Trophoblast cell (in vitro differentiated cells and primary cell): Measurements from ENCODE around the gene LRP1B.

Source experiments
- DNase-seq, 2 donors: peaks; one replicate each; pipeline ENCODE4 v3.0.0-alpha.2; 2016
- H2AFZ ChIP-seq: 2 replicates; pipeline ENCODE4 v1.6.1; 2013; ENCODE audit warnings: low read length, moderate library complexity, mild to moderate bottlenecking; ENCODE audit not compliant: insufficient read depth, poor library complexity
- H2AK5ac ChIP-seq: 2 replicates; pipeline ENCODE4 v1.6.1; 2013; ENCODE audit warnings: mild to moderate bottlenecking, low read length
- H2BK120ac ChIP-seq: 2 replicates; pipeline ENCODE4 v1.6.1; 2013; ENCODE audit warnings: low read length, mild to moderate bottlenecking, moderate library complexity; ENCODE audit not compliant: insufficient read depth, poor library complexity
- H2BK12ac ChIP-seq: 2 replicates; pipeline ENCODE4 v1.6.1; 2013; ENCODE audit warnings: mild to moderate bottlenecking, low read length, moderate library complexity
- H2BK5ac ChIP-seq: 2 replicates; pipeline ENCODE4 v1.6.1; 2013; ENCODE audit warnings: low read length, low read depth, moderate library complexity, mild to moderate bottlenecking; ENCODE audit not compliant: poor library complexity
- H3K14ac ChIP-seq: 2 replicates; pipeline ENCODE4 v1.6.1; 2013; ENCODE audit warnings: mild to moderate bottlenecking, low read length
- H3K18ac ChIP-seq: 2 replicates; pipeline ENCODE4 v1.6.1; 2013; ENCODE audit warnings: mild to moderate bottlenecking, low read length
- H3K23ac ChIP-seq: 2 replicates; pipeline ENCODE4 v1.6.1; 2013; ENCODE audit warnings: low read length
- H3K27ac ChIP-seq: 2 replicates; pipeline ENCODE4 v1.5.1; 2013; ENCODE audit warnings: low read depth, mild to moderate bottlenecking, inconsistent platforms, low read length, moderate library complexity
- H3K27me3 ChIP-seq: 2 replicates; pipeline ENCODE4 v1.6.1; 2013; ENCODE audit warnings: inconsistent platforms, mild to moderate bottlenecking, low read length, moderate library complexity; ENCODE audit not compliant: insufficient read depth
- H3K36me3 ChIP-seq, 2 experiments: 1 replicate in 1 of 2; 2 replicates in 1 of 2; pipeline ENCODE4 v1.6.1; 2013; ENCODE audit warnings: low read length in 2 of 2, mild to moderate bottlenecking in 2 of 2, moderate library complexity in 1 of 2; ENCODE audit not compliant: insufficient read depth in 2 of 2, control insufficient read depth in 1 of 2
- H3K4ac ChIP-seq: 2 replicates; pipeline ENCODE4 v1.6.1; 2013; ENCODE audit warnings: low read depth, mild to moderate bottlenecking, low read length, moderate library complexity
- H3K4me1 ChIP-seq, 2 experiments: 1 replicate in 1 of 2; 2 replicates in 1 of 2; pipeline ENCODE4 v1.6.1; 2013; ENCODE audit warnings: low read length in 2 of 2, mild to moderate bottlenecking in 2 of 2, moderate library complexity in 1 of 2; ENCODE audit not compliant: insufficient read depth in 2 of 2, control insufficient read depth in 1 of 2
- H3K4me2 ChIP-seq: 2 replicates; pipeline ENCODE4 v1.6.1; 2013; ENCODE audit warnings: inconsistent platforms, mild to moderate bottlenecking, low read length, moderate library complexity
- H3K4me3 ChIP-seq: 2 replicates; pipeline ENCODE4 v1.5.1; 2013; ENCODE audit warnings: mild to moderate bottlenecking, low read depth, low read length, inconsistent platforms
- H3K79me1 ChIP-seq: one replicate; pipeline ENCODE4 v1.6.1; 2013; ENCODE audit warnings: low read length
- H3K79me2 ChIP-seq: 2 replicates; pipeline ENCODE4 v1.6.1; 2013; ENCODE audit warnings: low read length, mild to moderate bottlenecking; ENCODE audit not compliant: control insufficient read depth, insufficient read depth, poor library complexity
- H3K9ac ChIP-seq: 2 replicates; pipeline ENCODE4 v1.6.1; 2013; ENCODE audit warnings: mild to moderate bottlenecking, low read length
- H3K9me3 ChIP-seq: 2 replicates; pipeline ENCODE4 v1.6.1; 2013; ENCODE audit warnings: low read depth, mild to moderate bottlenecking, control low read depth, inconsistent platforms, low read length; ENCODE audit not compliant: insufficient read depth
- H4K12ac ChIP-seq: 2 replicates; pipeline ENCODE4 v1.6.1; 2013; ENCODE audit warnings: low read depth, mild to moderate bottlenecking, low read length, moderate library complexity
- H4K8ac ChIP-seq: 2 replicates; pipeline ENCODE4 v1.6.1; 2013; ENCODE audit warnings: low read depth, mild to moderate bottlenecking, low read length, moderate library complexity
- H4K91ac ChIP-seq: one replicate; pipeline ENCODE4 v1.6.1; 2013; ENCODE audit warnings: low read depth, mild to moderate bottlenecking, low read length, moderate library complexity
- WGBS: extraction: QIAGEN DNeasy Blood & Tissue Kit; methylation state at CpG from one replicate; pipeline ENCODE4 v1.1.7; 2013; ENCODE audit warnings: missing lambda C conversion rate; ENCODE audit not compliant: insufficient read length, insufficient coverage; ENCODE audit errors: extremely low coverage; 5-methylcytosine and 5-hydroxymethylcytosine counted together

The LRP1B gene

DNA sequence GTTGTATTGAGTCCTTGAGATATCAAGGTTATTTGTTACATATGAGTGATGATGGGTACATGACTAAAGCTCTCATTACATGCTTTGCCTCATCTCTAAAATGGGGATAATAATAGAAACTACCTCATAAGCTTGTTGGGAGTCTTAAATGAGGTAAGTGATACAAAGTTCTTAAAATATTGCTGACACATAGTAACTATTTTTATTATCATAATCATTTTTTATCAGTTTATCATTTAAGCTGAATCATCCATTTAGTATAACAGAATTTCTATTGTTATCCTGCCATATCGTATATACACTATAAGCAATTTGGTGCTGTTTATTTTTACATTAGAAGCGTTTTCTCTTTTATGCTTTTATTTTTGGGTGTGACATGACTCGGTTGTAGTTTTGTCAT, 871.1 kb downstream of the LRP1B start:
- Histone ChIP-seq H3K9ac (no peak overlapping the region), H3K4me3 (no peak overlapping the region), H3K9me3 (no peaks in the 10 kb centered on the region), H2BK5ac (no peak overlapping the region), H4K8ac (no peak overlapping the region), H3K4me1 (no peaks in the 10 kb centered on the region), H2BK120ac (no peak overlapping the region), H3K36me3 (no peaks in the 10 kb centered on the region), H3K4me2 (no peak overlapping the region), H2AFZ (no peak overlapping the region), H4K12ac (no peak overlapping the region), H3K18ac (no peak overlapping the region), H3K23ac (no peak overlapping the region), H3K79me2 (no peaks in the 10 kb centered on the region), H3K4ac (no peak overlapping the region), H2BK12ac (no peak overlapping the region), H2AK5ac (no peak overlapping the region), H3K27ac (no peak overlapping the region), H4K91ac (no peak overlapping the region), H3K14ac (no peak overlapping the region), H3K79me1 (no peaks in the 10 kb centered on the region), H3K27me3 (no peaks in the 10 kb centered on the region)
- no peak for DNase-seq
- no CpG with 5 or more reads among the region's 3 CpGs for WGBS

DNA sequence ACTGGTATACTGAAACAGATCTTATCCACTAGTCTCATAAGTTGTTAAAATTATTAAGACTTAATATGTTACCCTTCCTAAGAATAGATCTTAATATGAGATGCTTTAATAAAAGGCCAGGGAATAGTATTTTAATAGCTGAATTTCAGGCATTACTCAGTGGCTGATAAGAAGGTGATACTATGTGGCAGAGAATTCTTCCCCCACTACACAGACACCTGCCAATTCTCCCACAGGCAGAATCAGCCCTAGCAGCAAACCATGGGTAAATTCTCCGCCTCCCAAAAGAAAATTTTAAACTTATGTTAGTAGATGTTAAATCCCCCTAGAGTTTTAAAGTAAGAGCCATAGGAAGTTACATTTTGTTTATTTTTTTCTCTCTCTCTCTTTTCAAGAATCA, 888.8 kb downstream of the LRP1B start:
- Histone ChIP-seq H3K18ac (no peak overlapping the region), H2AFZ (no peak overlapping the region), H2BK120ac (no peak overlapping the region), H3K79me1 (no peaks in the 10 kb centered on the region), H3K23ac (no peak overlapping the region), H3K9me3 (no peaks in the 10 kb centered on the region), H3K4me2 (no peak overlapping the region), H3K4ac (no peak overlapping the region), H3K79me2 (no peaks in the 10 kb centered on the region), H3K4me1 (no peaks in the 10 kb centered on the region), H3K27me3 (no peaks in the 10 kb centered on the region), H2AK5ac (no peak overlapping the region), H3K36me3 (no peaks in the 10 kb centered on the region), H4K91ac (no peak overlapping the region), H2BK12ac (no peak overlapping the region), H3K4me3 (no peak overlapping the region), H3K14ac (no peak overlapping the region), H4K12ac (no peak overlapping the region), H2BK5ac (no peak overlapping the region), H4K8ac (no peak overlapping the region), H3K27ac (no peak overlapping the region), H3K9ac (no peak overlapping the region)
- WGBS: no CpG with 5 or more reads among the region's 1 CpG
- DNase-seq: no peak

DNA sequence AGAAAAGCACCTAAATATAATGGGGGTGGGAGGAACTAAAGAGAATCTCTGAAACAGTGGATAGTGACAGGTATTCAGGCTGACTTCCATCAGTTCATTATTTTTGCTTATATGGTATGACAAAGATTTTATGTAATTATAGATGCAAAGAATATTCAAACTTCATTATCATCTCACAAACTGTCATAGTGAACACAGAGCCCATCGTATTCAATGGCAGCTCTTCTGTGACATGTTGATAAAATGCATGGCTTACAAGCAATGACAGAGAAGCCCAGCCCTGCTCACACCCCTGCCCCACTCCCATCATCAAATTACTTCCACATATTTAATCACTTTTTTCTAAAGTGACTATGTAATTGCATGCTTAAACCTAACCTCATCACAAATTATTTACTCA, 904.3 kb downstream of the LRP1B start:
- Histone ChIP-seq H3K79me2 (no peaks in the 10 kb centered on the region), H3K79me1 (no peaks in the 10 kb centered on the region), H3K4ac (no peak overlapping the region), H4K8ac (no peak overlapping the region), H3K27me3 (no peaks in the 10 kb centered on the region), H4K91ac (no peak overlapping the region), H3K4me3 (no peak overlapping the region), H3K4me2 (no peak overlapping the region), H3K9ac (no peak overlapping the region), H3K14ac (no peak overlapping the region), H2AK5ac (no peak overlapping the region), H2AFZ (no peak overlapping the region), H2BK5ac (no peak overlapping the region), H3K23ac (no peak overlapping the region), H2BK12ac (no peak overlapping the region), H2BK120ac (no peak overlapping the region), H3K36me3 (no peaks in the 10 kb centered on the region), H4K12ac (no peak overlapping the region), H3K4me1 (no peaks in the 10 kb centered on the region), H3K18ac (no peak overlapping the region), H3K27ac (no peak overlapping the region), H3K9me3 (no peaks in the 10 kb centered on the region)
- no CpG with 5 or more reads among the region's 1 CpG for WGBS
- no peak for DNase-seq

DNA sequence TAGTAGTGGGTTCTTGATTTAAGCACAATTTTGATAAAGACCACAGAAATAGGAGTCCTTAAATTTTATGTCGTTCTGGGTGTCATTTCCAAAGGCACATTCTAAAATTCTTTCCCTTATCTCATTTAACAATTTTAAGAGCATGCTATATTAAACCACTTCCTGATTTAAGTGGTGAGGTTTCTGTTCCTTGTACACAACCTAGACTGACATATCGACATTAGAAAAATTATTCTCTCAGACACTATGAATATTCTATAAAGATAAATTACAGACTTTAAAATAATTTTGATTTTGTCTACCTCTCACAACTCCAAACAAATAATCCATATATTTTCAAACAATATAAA, 923.8 kb downstream of the LRP1B start:
- H3K27me3 ChIP-seq: no peaks in the 10 kb centered on the region
- no peak overlapping the region for H3K18ac ChIP-seq
- no peak overlapping the region for H2AFZ ChIP-seq
- H3K27ac ChIP-seq: no peak overlapping the region
- H3K14ac ChIP-seq: no peak overlapping the region
- H4K12ac ChIP-seq: no peak overlapping the region
- H3K4me3 ChIP-seq: no peak overlapping the region
- peaks cover 0 to under 1% of the 10 kb centered on the region in 2 experiments for H3K36me3 ChIP-seq
- no peaks in the 10 kb centered on the region for H3K9me3 ChIP-seq
- H3K9ac ChIP-seq: no peak overlapping the region
- H2AK5ac ChIP-seq: no peak overlapping the region
- no peak overlapping the region for H3K4me2 ChIP-seq
- no peak overlapping the region for H2BK120ac ChIP-seq
- no peak overlapping the region for H4K91ac ChIP-seq
- no peaks in the 10 kb centered on the region for H3K4me1 ChIP-seq
- no peak overlapping the region for H2BK5ac ChIP-seq
- WGBS: no CpG with 5 or more reads among the region's 2 CpGs
- no peak overlapping the region for H3K4ac ChIP-seq
- H3K23ac ChIP-seq: no peak overlapping the region
- H2BK12ac ChIP-seq: no peak overlapping the region
- DNase-seq: no peak
- no peaks in the 10 kb centered on the region for H3K79me1 ChIP-seq
- no peaks in the 10 kb centered on the region for H3K79me2 ChIP-seq
- no peak overlapping the region for H4K8ac ChIP-seq
